MCF 10A (cell line): Measurements from ENCODE around the gene DUSP8. TPM values are rescaled to one million over a fixed set of nuclear protein-coding genes. Genes with fewer than 3 reads are reported as not detected.
"Not testable (repeated sequence)": the region's sequence is repeated elsewhere in the genome, so short reads cannot be mapped to it uniquely, and the experiment has no call there.

Experiments used
- BruUV-seq: library from RNA; stranded (reverse); fragments of 400-500 nt; replicated peaks from 2 replicates; lab custom pipeline; 2021; lab: Mats Ljungman, UMichigan
- CTCF ChIA-PET: fragments of 300-600 bp; sonication (Branson Sonifier 250); formaldehyde crosslinking; extraction: SDS; loops from one replicate; lab custom pipeline; 2021; ENCODE audit warnings: antibody characterized with exemption, inconsistent platforms; lab: Yijun Ruan, JAX
- POLR2A ChIA-PET: fragments of 300-600, 350-650 bp; sonication (Branson Sonifier 250); formaldehyde crosslinking; extraction: SDS; loops from one replicate; lab custom pipeline; 2020; ENCODE audit warnings: antibody characterized with exemption, inconsistent platforms; lab: Yijun Ruan, JAX
- DNase-seq: peaks from one replicate; pipeline ENCODE4 v3.0.0-alpha.2; 2018; ENCODE audit not compliant: unreplicated experiment
- H3K27ac Mint-ChIP-seq: one replicate; pipeline ENCODE4 v1.8.0; 2022; ENCODE audit warnings: mild to moderate bottlenecking, low read depth, mixed read lengths; ENCODE audit not compliant: unreplicated experiment
- H3K27me3 Mint-ChIP-seq: one replicate; pipeline ENCODE4 v1.8.0; 2022; ENCODE audit warnings: mixed read lengths; ENCODE audit not compliant: insufficient read depth, unreplicated experiment
- H3K36me3 Mint-ChIP-seq: one replicate; pipeline ENCODE4 v1.8.0; 2022; ENCODE audit warnings: mild to moderate bottlenecking, moderate library complexity, mixed read lengths; ENCODE audit not compliant: insufficient read depth, unreplicated experiment
- H3K4me1 Mint-ChIP-seq: one replicate; pipeline ENCODE4 v1.8.0; 2022; ENCODE audit warnings: mixed read lengths; ENCODE audit not compliant: insufficient read depth, unreplicated experiment
- H3K4me3 Mint-ChIP-seq: one replicate; pipeline ENCODE4 v1.8.0; 2022; ENCODE audit warnings: mild to moderate bottlenecking, moderate library complexity, mixed read lengths; ENCODE audit not compliant: unreplicated experiment
- H3K9me3 Mint-ChIP-seq: one replicate; pipeline ENCODE4 v1.8.0; 2022; ENCODE audit warnings: mixed read lengths; ENCODE audit not compliant: unreplicated experiment
- intact Hi-C: fragments of 100-400 bp; cut with micrococcal nuclease; formaldehyde crosslinking; loops from 2 replicates; pipeline ENCODE4 v1.14.1; 2022
- total RNA-seq: library from RNA; stranded (reverse); gene quantifications from 2 replicates; pipeline ENCODE4 v1.2.3, GENCODE V29; 2022
- TF ChIP-seq, protein P1 (sequence below): fragments of 200-600 bp; IDR thresholded peaks from one replicate; pipeline ENCODE4 v1.8.0; 2022; ENCODE audit warnings: antibody characterized with exemption, mild to moderate bottlenecking; ENCODE audit not compliant: unreplicated experiment

DUSP8 gene
- total RNA-seq, 1 experiment from 2014 or later = 17.6 TPM

GRCh38 chr11:1581976-1582375 lies 9.9 kb upstream of the DUSP8 start:
- peaks cover 6% of the 10 kb centered on the region for H3K36me3 Mint-ChIP-seq
- H3K4me1 Mint-ChIP-seq = peaks cover under 1% of the 10 kb centered on the region
- ChIA-PET POLR2A (no interaction called here), CTCF (interaction anchor here (0.8 to 1.6 kb wide), 3 partner anchors 8 to 16 kb away, joined by 3 to 10 read pairs (median 4); partner anchors contain the start of gene KRTAP5-2)
- peaks cover 15% of the 10 kb centered on the region for H3K9me3 Mint-ChIP-seq
- TF ChIP-seq, protein P1, sequence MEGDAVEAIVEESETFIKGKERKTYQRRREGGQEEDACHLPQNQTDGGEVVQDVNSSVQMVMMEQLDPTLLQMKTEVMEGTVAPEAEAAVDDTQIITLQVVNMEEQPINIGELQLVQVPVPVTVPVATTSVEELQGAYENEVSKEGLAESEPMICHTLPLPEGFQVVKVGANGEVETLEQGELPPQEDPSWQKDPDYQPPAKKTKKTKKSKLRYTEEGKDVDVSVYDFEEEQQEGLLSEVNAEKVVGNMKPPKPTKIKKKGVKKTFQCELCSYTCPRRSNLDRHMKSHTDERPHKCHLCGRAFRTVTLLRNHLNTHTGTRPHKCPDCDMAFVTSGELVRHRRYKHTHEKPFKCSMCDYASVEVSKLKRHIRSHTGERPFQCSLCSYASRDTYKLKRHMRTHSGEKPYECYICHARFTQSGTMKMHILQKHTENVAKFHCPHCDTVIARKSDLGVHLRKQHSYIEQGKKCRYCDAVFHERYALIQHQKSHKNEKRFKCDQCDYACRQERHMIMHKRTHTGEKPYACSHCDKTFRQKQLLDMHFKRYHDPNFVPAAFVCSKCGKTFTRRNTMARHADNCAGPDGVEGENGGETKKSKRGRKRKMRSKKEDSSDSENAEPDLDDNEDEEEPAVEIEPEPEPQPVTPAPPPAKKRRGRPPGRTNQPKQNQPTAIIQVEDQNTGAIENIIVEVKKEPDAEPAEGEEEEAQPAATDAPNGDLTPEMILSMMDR = no peak
- DNase-seq = no peak
- H3K27me3 Mint-ChIP-seq = peaks cover 11% of the 10 kb centered on the region
- no peak overlapping the region for H3K4me3 Mint-ChIP-seq
- intact Hi-C loops = no loop called here
- H3K27ac Mint-ChIP-seq = no peak overlapping the region
- BruUV-seq = no TSS peak

- no TSS peak for BruUV-seq
- Mint-ChIP-seq H3K4me1 (peaks cover 6% of the 10 kb centered on the region), H3K4me3 (no peak overlapping the region), H3K36me3 (peaks cover 6% of the 10 kb centered on the region), H3K27ac (peak overlapping the region; percentile 77), H3K9me3 (peaks cover 15% of the 10 kb centered on the region), H3K27me3 (no peaks in the 10 kb centered on the region)
- ChIA-PET CTCF (interaction anchor here (0.6 to 2.1 kb wide), 12 partner anchors 17 to 660 kb away, joined by 3 to 8 read pairs (median 3); no protein-coding TSS in a partner anchor), POLR2A (interaction anchor here (0.9 to 1.2 kb wide), 3 partner anchors 12 to 30 kb away, joined by 3 to 4 read pairs (median 3); no protein-coding TSS in a partner anchor)
- no peak for DNase-seq
- intact Hi-C loops = no loop called here
- TF ChIP-seq, protein P1 = no peak
These were observed 4.8 kb upstream of the DUSP8 start for GRCh38 chr11:1576825-1577224.

DNA sequence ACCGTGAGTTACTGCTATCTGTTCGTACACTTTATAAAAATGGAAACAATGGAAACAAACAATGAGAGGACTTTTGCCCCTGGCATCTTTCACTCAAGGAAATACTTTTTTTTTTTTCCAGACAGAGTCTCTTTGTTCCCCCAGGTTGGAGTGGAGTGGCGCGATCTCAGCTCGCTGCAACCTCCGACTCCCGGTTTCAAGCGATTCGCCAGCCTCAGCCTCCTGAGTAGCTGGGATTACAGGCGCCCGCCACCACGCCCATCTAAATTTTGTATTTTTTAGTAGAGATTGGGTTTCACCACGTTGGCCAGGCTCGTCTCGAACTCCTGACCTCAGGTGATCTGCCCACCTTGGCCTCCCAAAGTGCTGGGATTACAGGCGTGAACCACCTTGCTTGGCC lies 3.7 kb upstream of the DUSP8 start:
- H3K9me3 Mint-ChIP-seq = peaks cover 15% of the 10 kb centered on the region
- POLR2A ChIA-PET = interaction anchor here (0.7 kb wide), 1 partner anchor 23 kb away, joined by 3 read pairs; no protein-coding TSS in a partner anchor
- intact Hi-C loops, DNase-seq, H3K27me3 Mint-ChIP-seq, BruUV-seq, H3K4me3 Mint-ChIP-seq, H3K4me1 Mint-ChIP-seq, H3K36me3 Mint-ChIP-seq, H3K27ac Mint-ChIP-seq: not testable (repeated sequence)
- CTCF ChIA-PET = interaction anchor here (0.6 to 2.9 kb wide), 10 partner anchors 13 to 668 kb away, joined by 3 to 94 read pairs (median 7); no protein-coding TSS in a partner anchor

DNA sequence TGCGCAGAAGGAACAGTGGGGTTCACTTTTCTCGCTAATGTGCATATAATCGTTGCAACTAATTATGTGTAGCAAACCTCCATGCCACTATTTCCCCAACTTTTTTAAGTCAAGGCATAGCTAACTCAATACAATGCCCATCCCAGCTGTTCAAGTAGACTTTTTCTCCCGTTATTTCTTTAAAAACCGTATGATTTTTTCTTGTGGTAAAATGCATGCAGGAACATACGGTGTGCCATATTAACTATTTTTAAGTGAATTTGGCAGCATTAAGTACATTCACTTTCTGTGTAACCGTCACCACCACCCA lies 2.8 kb upstream of the DUSP8 start:
- ChIA-PET POLR2A (interaction anchor here (0.7 to 2.6 kb wide), 7 partner anchors 13 to 265 kb away, joined by 3 to 16 read pairs (median 4); no protein-coding TSS in a partner anchor), CTCF (interaction anchor here (0.6 to 2.9 kb wide), 32 partner anchors 9 to 1230 kb away, joined by 3 to 94 read pairs (median 4); partner anchors contain the start of genes KRTAP5-1, KRTAP5-2 and TOLLIP)
- DNase-seq = no peak
- Mint-ChIP-seq H3K36me3 (peaks cover 6% of the 10 kb centered on the region), H3K9me3 (peaks cover 15% of the 10 kb centered on the region), H3K4me1 (peaks cover 6% of the 10 kb centered on the region), H3K27me3 (no peaks in the 10 kb centered on the region), H3K27ac (no peak overlapping the region), H3K4me3 (peak overlapping the region; percentile 25)
- intact Hi-C loops = loop anchor here (1.0 kb wide), 2 partner anchors 16 to 29 kb away; no protein-coding TSS in a partner anchor
- BruUV-seq = no TSS peak
- TF ChIP-seq, protein P1 = no peak
